Hepatocyte (in vitro differentiated cells): ENCODE data around the gene PSMG3. TPM values are rescaled to one million over a fixed set of nuclear protein-coding genes. Genes with fewer than 3 reads are reported as not detected.

Experiments
- DNase-seq: peaks from one replicate; pipeline ENCODE4 v3.0.0-alpha.2; 2016; ENCODE audit warnings: low spot score
- H2AFZ ChIP-seq: fragments of 200-600 bp; sonication (generic); 2 replicates; pipeline ENCODE4 v1.6.0; 2016; ENCODE audit warnings: antibody characterized with exemption, mild to moderate bottlenecking
- H3K27ac ChIP-seq: fragments of 200-600 bp; sonication (generic); 2 replicates; pipeline ENCODE4 v1.5.1; 2016; ENCODE audit warnings: mild to moderate bottlenecking
- H3K27me3 ChIP-seq: fragments of 200-600 bp; sonication (generic); 2 replicates; pipeline ENCODE4 v1.6.1; 2016
- H3K36me3 ChIP-seq: fragments of 200-600 bp; sonication (generic); replicated peaks from 2 replicates; pipeline ENCODE4 v1.5.1; 2016; ENCODE audit warnings: low read depth; ENCODE audit not compliant: insufficient read depth
- H3K4me1 ChIP-seq: fragments of 200-600 bp; sonication (generic); 2 replicates; pipeline ENCODE4 v1.5.1; 2016; ENCODE audit warnings: mild to moderate bottlenecking, moderate library complexity; ENCODE audit not compliant: insufficient read depth
- H3K4me2 ChIP-seq: fragments of 200-600 bp; sonication (generic); 2 replicates; pipeline ENCODE4 v1.6.0; 2016
- H3K4me3 ChIP-seq: fragments of 200-600 bp; sonication (generic); 2 replicates; pipeline ENCODE4 v1.5.1; 2016; ENCODE audit warnings: mild to moderate bottlenecking
- H3K79me2 ChIP-seq: fragments of 200-600 bp; sonication (generic); 2 replicates; pipeline ENCODE4 v1.6.0; 2017; ENCODE audit warnings: mild to moderate bottlenecking
- H3K9me2 ChIP-seq: fragments of 200-600 bp; sonication (generic); replicated peaks from 2 replicates; pipeline ENCODE4 v1.6.0; 2017; ENCODE audit warnings: mild to moderate bottlenecking; ENCODE audit not compliant: insufficient read depth
- H3K9me3 ChIP-seq: fragments of 200-600 bp; sonication (generic); 2 replicates; pipeline ENCODE4 v1.5.1; 2016; ENCODE audit warnings: low read depth, mild to moderate bottlenecking
- H4K20me1 ChIP-seq: fragments of 200-600 bp; sonication (generic); 2 replicates; pipeline ENCODE4 v1.6.0; 2016; ENCODE audit warnings: mild to moderate bottlenecking; ENCODE audit not compliant: insufficient read depth, poor library complexity, severe bottlenecking
- EZH2 ChIP-seq: fragments of 200-600 bp; sonication (generic); IDR thresholded peaks from 2 replicates; pipeline ENCODE4 v1.6.1; 2016; ENCODE audit warnings: antibody characterized with exemption, mild to moderate bottlenecking, borderline replicate concordance
- EZH2phosphoT487 ChIP-seq: fragments of 200-600 bp; sonication (generic); IDR thresholded peaks from one replicate; pipeline ENCODE4 v1.6.1; 2018; ENCODE audit warnings: antibody characterized with exemption, mild to moderate bottlenecking, low read depth, moderate library complexity; ENCODE audit not compliant: unreplicated experiment, severe bottlenecking
- WGBS: methylation state at CpG from one replicate; pipeline ENCODE4 v1.1.6; 2016; ENCODE audit warnings: low lambda C conversion rate; ENCODE audit errors: missing lambda C conversion rate; 5-methylcytosine and 5-hydroxymethylcytosine counted together
- polyA plus RNA-seq: library from polyadenylated mRNA; unstranded; fragments of >200 nt; fragmentation: Nextera tagmentation; extraction: Ambion mirVana; gene quantifications from 2 replicates; pipeline ENCODE4 v1.2.1, GENCODE V29; 2016
- total RNA-seq: library from RNA; depleted of rRNA; stranded (reverse); fragments of >200 nt; gene quantifications from 2 replicates; pipeline ENCODE4 v1.2.3, GENCODE V29; 2014
- TF ChIP-seq, protein P1 (sequence below): fragments of 200-600 bp; sonication (generic); IDR thresholded peaks from 2 replicates; pipeline ENCODE4 v1.5.1; 2016; ENCODE audit warnings: antibody characterized with exemption, mild to moderate bottlenecking; ENCODE audit not compliant: poor library complexity

The PSMG3 gene
- total and polyA plus RNA-seq, 2 experiments from 2014 or later: 42.7 to 44.8 TPM

DNA sequence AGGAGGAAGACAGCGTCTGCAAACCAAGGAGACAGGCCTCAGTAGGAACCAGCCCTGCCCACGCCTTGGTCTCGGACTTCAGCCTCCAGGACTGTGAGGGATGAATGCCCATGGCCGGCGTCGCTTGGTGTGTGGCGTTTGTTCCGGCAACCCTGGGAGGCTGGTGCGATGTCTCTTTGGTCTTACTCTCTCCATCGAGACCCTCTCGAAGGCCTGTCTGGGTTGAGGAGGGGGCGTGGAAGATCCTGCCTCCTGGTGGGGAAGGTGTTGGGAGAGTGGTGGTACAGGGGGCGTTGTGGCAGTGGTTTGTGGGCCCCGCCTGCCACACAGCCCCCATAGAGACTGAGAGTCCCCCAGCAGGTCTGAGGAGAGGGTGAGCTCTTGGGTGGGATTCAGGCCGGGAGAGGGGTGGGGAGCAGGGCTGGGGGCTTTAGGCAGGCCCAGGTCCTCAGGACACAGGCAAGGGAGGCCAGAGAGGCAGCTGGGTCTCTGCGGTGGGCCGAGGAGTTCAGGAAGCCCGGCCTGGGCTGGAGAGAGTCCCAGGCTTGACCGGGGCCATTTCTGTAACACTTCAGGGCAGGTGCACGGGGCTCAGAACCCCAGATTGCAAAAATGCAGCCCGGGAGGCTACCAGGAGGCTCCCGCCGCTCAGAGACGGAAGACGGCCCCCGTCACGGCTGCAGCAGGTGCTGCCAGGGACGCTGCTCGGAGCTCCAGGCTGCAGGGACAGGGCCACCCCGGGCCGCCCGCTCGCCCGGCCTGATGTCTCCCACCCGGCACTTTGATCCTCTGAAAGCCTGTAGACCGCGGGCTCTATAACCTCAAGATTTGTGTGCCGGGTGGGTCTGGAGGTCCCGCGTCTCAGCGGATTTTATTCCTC lies 33.8 kb upstream of the PSMG3 start:
- 84% methylated on average over 36 of the region's 41 CpGs for WGBS
- no peaks in the 10 kb centered on the region for H3K9me2 ChIP-seq
- no peaks in the 10 kb centered on the region for H3K36me3 ChIP-seq
- no peak for DNase-seq
- H2AFZ ChIP-seq: no peak overlapping the region
- H3K27ac ChIP-seq: no peak overlapping the region
- no peaks in the 10 kb centered on the region for H4K20me1 ChIP-seq
- no peak overlapping the region for H3K4me2 ChIP-seq
- no peaks in the 10 kb centered on the region for H3K27me3 ChIP-seq
- H3K4me3 ChIP-seq: no peak overlapping the region
- TF ChIP-seq EZH2phosphoT487 (no peak), EZH2 (no peak)
- TF ChIP-seq, protein P1, sequence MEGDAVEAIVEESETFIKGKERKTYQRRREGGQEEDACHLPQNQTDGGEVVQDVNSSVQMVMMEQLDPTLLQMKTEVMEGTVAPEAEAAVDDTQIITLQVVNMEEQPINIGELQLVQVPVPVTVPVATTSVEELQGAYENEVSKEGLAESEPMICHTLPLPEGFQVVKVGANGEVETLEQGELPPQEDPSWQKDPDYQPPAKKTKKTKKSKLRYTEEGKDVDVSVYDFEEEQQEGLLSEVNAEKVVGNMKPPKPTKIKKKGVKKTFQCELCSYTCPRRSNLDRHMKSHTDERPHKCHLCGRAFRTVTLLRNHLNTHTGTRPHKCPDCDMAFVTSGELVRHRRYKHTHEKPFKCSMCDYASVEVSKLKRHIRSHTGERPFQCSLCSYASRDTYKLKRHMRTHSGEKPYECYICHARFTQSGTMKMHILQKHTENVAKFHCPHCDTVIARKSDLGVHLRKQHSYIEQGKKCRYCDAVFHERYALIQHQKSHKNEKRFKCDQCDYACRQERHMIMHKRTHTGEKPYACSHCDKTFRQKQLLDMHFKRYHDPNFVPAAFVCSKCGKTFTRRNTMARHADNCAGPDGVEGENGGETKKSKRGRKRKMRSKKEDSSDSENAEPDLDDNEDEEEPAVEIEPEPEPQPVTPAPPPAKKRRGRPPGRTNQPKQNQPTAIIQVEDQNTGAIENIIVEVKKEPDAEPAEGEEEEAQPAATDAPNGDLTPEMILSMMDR: no peak
- no peaks in the 10 kb centered on the region for H3K79me2 ChIP-seq
- H3K4me1 ChIP-seq: no peaks in the 10 kb centered on the region
- no peaks in the 10 kb centered on the region for H3K9me3 ChIP-seq

DNA sequence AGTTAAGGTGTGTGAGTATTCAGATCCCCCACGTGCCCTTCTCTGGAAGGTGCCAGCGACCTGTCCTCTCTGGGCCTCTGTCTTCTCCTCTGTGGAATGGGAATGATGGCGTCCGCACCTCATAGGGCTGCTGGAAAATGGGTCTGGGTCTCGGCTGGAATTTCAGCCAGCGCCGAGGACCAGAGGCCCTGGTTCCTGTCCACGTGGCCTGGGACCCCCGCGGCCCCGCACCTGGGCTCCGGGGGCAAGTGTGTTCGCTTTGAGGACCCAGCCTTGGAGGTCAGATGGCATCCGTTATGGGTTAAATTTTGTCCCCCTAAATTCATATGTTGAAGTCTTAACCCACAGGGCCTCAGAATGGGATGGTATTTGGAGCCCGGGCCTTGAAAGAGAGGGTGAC lies 32.6 kb upstream of the PSMG3 start:
- no peaks in the 10 kb centered on the region for H3K9me2 ChIP-seq
- TF ChIP-seq EZH2phosphoT487: no peak
- TF ChIP-seq EZH2: no peak
- TF ChIP-seq, protein P1: no peak
- H3K4me2 ChIP-seq: no peak overlapping the region
- H3K79me2 ChIP-seq: no peaks in the 10 kb centered on the region
- no peaks in the 10 kb centered on the region for H3K4me1 ChIP-seq
- H3K4me3 ChIP-seq: no peak overlapping the region
- no peak for DNase-seq
- WGBS: 89% methylated on average over 15 of the region's 15 CpGs
- no peak overlapping the region for H3K27ac ChIP-seq
- H3K36me3 ChIP-seq: no peaks in the 10 kb centered on the region
- H2AFZ ChIP-seq: no peak overlapping the region
- H4K20me1 ChIP-seq: no peaks in the 10 kb centered on the region
- H3K9me3 ChIP-seq: no peaks in the 10 kb centered on the region
- H3K27me3 ChIP-seq: no peaks in the 10 kb centered on the region

DNA sequence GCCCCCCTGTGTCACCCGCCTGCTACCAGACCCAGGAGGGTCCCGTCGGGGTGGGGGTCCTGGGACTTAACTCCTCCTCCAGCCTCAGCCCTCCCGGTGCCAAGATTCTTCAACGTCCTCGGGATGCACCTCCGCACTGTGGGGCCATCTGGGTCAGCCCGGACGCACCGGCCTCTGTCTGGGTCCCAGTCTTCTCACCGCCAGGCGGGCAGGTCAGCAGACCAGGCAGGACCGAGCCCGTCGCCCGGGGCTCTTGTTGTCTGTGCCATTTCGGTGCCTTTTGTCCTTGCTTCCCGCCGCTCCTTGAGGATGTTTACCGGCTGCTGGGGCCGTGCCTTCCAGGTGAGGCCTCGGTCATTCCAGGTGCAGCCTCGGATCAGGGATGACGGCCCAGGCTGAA lies 32.1 kb upstream of the PSMG3 start:
- 93% methylated on average over 24 of the region's 24 CpGs for WGBS
- no peak for DNase-seq
- Histone ChIP-seq H3K36me3 (no peaks in the 10 kb centered on the region), H2AFZ (no peak overlapping the region), H3K4me3 (no peak overlapping the region), H3K9me2 (no peaks in the 10 kb centered on the region), H3K4me2 (no peak overlapping the region), H3K9me3 (no peaks in the 10 kb centered on the region), H3K27ac (no peak overlapping the region), H3K27me3 (no peaks in the 10 kb centered on the region), H4K20me1 (no peaks in the 10 kb centered on the region), H3K4me1 (no peaks in the 10 kb centered on the region), H3K79me2 (no peaks in the 10 kb centered on the region)
- TF ChIP-seq EZH2phosphoT487: no peak
- TF ChIP-seq, protein P1: no peak
- no peak for TF ChIP-seq EZH2
